ENCODE measurements around the gene TIMM17A.

DNA sequence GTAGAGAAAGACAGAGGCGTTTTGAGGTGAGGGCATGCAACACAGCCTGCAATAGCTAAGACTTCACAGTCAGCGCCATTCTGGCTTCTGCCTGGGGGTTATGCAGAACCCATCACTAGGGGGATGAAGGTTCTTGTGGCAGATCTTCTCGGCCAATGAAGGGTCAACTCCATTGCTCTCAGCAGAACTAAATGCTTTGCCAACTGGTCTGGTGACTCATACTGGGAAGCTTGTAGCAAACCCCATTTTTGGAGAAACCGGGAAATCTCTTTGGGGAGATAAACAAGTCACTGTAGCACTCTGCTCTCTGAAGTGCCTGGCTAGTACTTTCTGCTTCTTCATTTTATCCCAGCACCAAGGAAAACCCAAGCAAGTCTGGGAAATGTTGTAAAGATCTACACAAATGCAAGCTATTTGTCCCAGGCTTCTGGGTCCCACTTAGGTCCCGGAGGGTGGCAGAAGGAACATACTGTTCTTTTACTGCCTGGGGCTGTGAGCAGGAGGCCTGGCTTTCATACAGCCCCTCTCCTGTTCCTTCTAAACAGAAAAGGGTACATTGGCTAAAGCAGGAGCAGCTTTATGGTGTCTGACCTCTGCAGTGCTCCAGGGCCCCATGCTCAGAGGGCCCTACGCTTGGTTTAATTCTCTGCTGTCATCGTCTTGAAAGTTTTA lies 37.8 kb upstream of the TIMM17A start:
- TF ChIP-seq, protein P1, sequence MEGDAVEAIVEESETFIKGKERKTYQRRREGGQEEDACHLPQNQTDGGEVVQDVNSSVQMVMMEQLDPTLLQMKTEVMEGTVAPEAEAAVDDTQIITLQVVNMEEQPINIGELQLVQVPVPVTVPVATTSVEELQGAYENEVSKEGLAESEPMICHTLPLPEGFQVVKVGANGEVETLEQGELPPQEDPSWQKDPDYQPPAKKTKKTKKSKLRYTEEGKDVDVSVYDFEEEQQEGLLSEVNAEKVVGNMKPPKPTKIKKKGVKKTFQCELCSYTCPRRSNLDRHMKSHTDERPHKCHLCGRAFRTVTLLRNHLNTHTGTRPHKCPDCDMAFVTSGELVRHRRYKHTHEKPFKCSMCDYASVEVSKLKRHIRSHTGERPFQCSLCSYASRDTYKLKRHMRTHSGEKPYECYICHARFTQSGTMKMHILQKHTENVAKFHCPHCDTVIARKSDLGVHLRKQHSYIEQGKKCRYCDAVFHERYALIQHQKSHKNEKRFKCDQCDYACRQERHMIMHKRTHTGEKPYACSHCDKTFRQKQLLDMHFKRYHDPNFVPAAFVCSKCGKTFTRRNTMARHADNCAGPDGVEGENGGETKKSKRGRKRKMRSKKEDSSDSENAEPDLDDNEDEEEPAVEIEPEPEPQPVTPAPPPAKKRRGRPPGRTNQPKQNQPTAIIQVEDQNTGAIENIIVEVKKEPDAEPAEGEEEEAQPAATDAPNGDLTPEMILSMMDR (IDR thresholded peaks at IDR 0.05 in 8 of 11, conservative IDR thresholded peaks at IDR 0.05 in 3 of 11) = no peak
- TF ChIP-seq POLR2A (IDR thresholded peaks at IDR 0.05) = no peak

Data from spleen (tissue), 7 donors.